WTC11 (cell line): ENCODE measurements around the gene OSBPL9.

ENCODE experiments used
- CREB1 ChIP-seq: sonication (generic); formaldehyde crosslinking; IDR thresholded peaks from 2 replicates; pipeline ENCODE4 v1.8.0; 2023; ENCODE audit warnings: mild to moderate bottlenecking, missing genetic modification reagents
- FOXP1 ChIP-seq: sonication (generic); formaldehyde crosslinking; IDR thresholded peaks from 2 replicates; pipeline ENCODE4 v1.8.0; 2022; ENCODE audit warnings: missing genetic modification reagents, mild to moderate bottlenecking, moderate library complexity, borderline replicate concordance
- JUN ChIP-seq: sonication (generic); formaldehyde crosslinking; IDR thresholded peaks from 2 replicates; pipeline ENCODE4 v1.8.0; 2023; ENCODE audit warnings: mild to moderate bottlenecking, missing genetic modification reagents
- KAT7 ChIP-seq: sonication (generic); formaldehyde crosslinking; IDR thresholded peaks from 2 replicates; pipeline ENCODE4 v1.8.1; 2023; ENCODE audit warnings: missing genetic modification reagents, mild to moderate bottlenecking, borderline replicate concordance
- MYBL2 ChIP-seq: sonication (generic); formaldehyde crosslinking; IDR thresholded peaks from 2 replicates; pipeline ENCODE4 v1.8.1; 2023; ENCODE audit warnings: mild to moderate bottlenecking, moderate library complexity, missing genetic modification reagents
- NFE2L1 ChIP-seq: sonication (generic); formaldehyde crosslinking; IDR thresholded peaks from 2 replicates; pipeline ENCODE4 v1.8.1; 2023; ENCODE audit warnings: missing genetic modification reagents
- TEAD4 ChIP-seq: sonication (generic); formaldehyde crosslinking; IDR thresholded peaks from 2 replicates; pipeline ENCODE4 v1.8.0; 2022; ENCODE audit warnings: mild to moderate bottlenecking, missing genetic modification reagents
- TF ChIP-seq, protein P1 (sequence below): fragments of 200-600 bp; IDR thresholded peaks from 2 replicates; pipeline ENCODE4 v1.8.0; 2022; ENCODE audit warnings: antibody characterized with exemption
- TF ChIP-seq, protein P2 (sequence below): sonication (generic); formaldehyde crosslinking; IDR thresholded peaks from 2 replicates; pipeline ENCODE4 v1.8.1; 2023; ENCODE audit warnings: mild to moderate bottlenecking, missing genetic modification reagents
- TF ChIP-seq, protein P3 (sequence below): fragments of 250-450 bp; sonication (Bioruptor Pico); conservative IDR thresholded peaks from 2 replicates; pipeline ENCODE4 v1.9.0; 2021; ENCODE audit warnings: mild to moderate bottlenecking
- TF ChIP-seq, protein P4 (sequence below): sonication (generic); formaldehyde crosslinking; IDR thresholded peaks from 2 replicates; pipeline ENCODE4 v1.8.1; 2023; ENCODE audit warnings: mild to moderate bottlenecking, missing genetic modification reagents, moderate library complexity
- TF ChIP-seq, protein P5 (sequence below): sonication (generic); formaldehyde crosslinking; IDR thresholded peaks from 2 replicates; pipeline ENCODE4 v1.8.1; 2023; ENCODE audit warnings: mild to moderate bottlenecking, missing genetic modification reagents, moderate library complexity

DNA sequence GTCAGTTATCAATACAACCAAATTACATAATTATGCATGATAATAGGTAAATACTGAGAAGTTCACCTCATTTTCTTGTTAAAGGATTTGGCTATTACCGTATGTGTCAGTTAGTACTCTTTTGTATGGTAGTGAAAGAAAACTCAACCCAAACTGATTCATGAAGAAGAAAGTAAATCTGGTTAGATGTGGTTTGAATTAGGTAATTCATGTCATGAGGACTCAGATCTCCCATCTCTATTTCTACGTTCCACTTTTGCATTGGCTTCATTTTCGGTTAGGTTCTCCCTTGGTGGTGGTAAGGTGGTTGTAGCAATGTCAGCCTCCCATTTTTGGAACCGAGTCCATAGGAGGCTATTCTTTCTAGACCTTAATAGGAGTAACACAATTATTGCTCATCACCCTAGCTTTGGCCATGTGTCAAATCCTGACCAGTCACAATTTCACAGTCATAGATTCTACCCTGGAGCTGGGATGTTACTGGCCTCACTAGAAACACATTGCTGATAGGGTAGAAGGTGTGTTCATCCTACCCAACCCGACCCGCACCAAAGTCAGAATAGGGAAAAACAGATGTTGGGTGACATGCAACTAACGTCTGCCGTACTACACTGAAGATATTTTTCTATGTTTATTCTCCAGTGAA lies 97.6 kb downstream of the OSBPL9 start:
- TF ChIP-seq, protein P1, sequence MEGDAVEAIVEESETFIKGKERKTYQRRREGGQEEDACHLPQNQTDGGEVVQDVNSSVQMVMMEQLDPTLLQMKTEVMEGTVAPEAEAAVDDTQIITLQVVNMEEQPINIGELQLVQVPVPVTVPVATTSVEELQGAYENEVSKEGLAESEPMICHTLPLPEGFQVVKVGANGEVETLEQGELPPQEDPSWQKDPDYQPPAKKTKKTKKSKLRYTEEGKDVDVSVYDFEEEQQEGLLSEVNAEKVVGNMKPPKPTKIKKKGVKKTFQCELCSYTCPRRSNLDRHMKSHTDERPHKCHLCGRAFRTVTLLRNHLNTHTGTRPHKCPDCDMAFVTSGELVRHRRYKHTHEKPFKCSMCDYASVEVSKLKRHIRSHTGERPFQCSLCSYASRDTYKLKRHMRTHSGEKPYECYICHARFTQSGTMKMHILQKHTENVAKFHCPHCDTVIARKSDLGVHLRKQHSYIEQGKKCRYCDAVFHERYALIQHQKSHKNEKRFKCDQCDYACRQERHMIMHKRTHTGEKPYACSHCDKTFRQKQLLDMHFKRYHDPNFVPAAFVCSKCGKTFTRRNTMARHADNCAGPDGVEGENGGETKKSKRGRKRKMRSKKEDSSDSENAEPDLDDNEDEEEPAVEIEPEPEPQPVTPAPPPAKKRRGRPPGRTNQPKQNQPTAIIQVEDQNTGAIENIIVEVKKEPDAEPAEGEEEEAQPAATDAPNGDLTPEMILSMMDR = no peak
- TF ChIP-seq, protein P2, sequence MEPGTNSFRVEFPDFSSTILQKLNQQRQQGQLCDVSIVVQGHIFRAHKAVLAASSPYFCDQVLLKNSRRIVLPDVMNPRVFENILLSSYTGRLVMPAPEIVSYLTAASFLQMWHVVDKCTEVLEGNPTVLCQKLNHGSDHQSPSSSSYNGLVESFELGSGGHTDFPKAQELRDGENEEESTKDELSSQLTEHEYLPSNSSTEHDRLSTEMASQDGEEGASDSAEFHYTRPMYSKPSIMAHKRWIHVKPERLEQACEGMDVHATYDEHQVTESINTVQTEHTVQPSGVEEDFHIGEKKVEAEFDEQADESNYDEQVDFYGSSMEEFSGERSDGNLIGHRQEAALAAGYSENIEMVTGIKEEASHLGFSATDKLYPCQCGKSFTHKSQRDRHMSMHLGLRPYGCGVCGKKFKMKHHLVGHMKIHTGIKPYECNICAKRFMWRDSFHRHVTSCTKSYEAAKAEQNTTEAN = no peak
- TF ChIP-seq, protein P3, sequence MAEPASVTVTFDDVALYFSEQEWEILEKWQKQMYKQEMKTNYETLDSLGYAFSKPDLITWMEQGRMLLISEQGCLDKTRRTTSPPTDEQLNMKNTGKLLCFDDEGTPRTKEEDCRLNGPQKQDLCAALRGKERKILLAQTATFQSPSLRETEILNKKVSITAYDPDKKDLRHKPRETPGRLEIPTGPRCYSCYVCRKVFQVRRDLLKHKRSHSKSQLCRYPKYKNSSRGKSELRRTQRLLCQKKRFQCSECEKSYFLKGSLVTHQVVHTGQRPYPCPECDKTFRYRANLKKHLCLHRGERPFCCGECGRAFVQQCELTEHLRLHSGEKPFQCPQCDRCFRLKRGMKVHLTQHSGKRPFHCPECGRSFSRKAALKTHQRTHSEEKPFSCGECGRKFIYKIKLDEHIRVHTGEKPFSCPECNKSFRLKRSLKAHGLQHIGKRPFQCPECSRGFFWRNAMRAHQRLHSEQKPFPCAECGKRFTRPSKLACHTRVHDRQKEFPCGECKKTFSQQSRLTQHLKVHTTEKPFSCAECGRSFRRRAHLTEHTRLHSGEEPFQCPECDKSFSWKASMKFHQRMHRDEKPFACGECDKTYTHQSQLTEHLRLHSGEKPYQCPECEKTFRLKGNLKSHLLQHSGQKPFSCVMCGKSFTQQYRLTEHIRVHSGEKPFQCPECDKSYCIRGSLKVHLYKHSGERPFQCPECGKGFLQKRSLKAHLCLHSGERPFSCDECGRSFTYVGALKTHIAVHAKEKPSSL (CRISPR knock-in tag) = no peak
- TF ChIP-seq NFE2L1 (CRISPR knock-in tag) = no peak
- TF ChIP-seq FOXP1 (CRISPR knock-in tag) = no peak
- no peak for TF ChIP-seq JUN (CRISPR knock-in tag)
- TF ChIP-seq KAT7 (CRISPR knock-in tag) = no peak
- TF ChIP-seq, protein P4, sequence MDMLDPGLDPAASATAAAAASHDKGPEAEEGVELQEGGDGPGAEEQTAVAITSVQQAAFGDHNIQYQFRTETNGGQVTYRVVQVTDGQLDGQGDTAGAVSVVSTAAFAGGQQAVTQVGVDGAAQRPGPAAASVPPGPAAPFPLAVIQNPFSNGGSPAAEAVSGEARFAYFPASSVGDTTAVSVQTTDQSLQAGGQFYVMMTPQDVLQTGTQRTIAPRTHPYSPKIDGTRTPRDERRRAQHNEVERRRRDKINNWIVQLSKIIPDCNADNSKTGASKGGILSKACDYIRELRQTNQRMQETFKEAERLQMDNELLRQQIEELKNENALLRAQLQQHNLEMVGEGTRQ (CRISPR knock-in tag) = no peak
- TF ChIP-seq, protein P5, sequence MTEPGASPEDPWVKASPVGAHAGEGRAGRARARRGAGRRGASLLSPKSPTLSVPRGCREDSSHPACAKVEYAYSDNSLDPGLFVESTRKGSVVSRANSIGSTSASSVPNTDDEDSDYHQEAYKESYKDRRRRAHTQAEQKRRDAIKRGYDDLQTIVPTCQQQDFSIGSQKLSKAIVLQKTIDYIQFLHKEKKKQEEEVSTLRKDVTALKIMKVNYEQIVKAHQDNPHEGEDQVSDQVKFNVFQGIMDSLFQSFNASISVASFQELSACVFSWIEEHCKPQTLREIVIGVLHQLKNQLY (CRISPR knock-in tag) = no peak
- no peak for TF ChIP-seq CREB1 (CRISPR knock-in tag)
- no peak for TF ChIP-seq TEAD4 (CRISPR knock-in tag)
- TF ChIP-seq MYBL2 (CRISPR knock-in tag) = no peak
